Epithelial cell of esophagus (primary cell): ENCODE measurements around the gene CACNB4.

ENCODE experiments used
- DNase-seq: peaks from one replicate; pipeline ENCODE4 v3.0.0; 2010; ENCODE audit warnings: low read depth
- H3K4me3 ChIP-seq: 2 replicates; pipeline ENCODE4 v1.5.1; 2011; ENCODE audit warnings: mild to moderate bottlenecking, low read length, control low read depth
- TF ChIP-seq, protein P1 (sequence below): IDR thresholded peaks from 2 replicates; pipeline ENCODE4 v1.5.1; 2011; ENCODE audit warnings: low read depth, mild to moderate bottlenecking, low read length, control low read depth, inconsistent platforms; ENCODE audit not compliant: insufficient read depth; ENCODE audit errors: missing control alignments

The CACNB4 gene

GRCh38 chr2:151861174-151861573 is 237.7 kb downstream of the CACNB4 start:
- no peak for DNase-seq
- TF ChIP-seq, protein P1, sequence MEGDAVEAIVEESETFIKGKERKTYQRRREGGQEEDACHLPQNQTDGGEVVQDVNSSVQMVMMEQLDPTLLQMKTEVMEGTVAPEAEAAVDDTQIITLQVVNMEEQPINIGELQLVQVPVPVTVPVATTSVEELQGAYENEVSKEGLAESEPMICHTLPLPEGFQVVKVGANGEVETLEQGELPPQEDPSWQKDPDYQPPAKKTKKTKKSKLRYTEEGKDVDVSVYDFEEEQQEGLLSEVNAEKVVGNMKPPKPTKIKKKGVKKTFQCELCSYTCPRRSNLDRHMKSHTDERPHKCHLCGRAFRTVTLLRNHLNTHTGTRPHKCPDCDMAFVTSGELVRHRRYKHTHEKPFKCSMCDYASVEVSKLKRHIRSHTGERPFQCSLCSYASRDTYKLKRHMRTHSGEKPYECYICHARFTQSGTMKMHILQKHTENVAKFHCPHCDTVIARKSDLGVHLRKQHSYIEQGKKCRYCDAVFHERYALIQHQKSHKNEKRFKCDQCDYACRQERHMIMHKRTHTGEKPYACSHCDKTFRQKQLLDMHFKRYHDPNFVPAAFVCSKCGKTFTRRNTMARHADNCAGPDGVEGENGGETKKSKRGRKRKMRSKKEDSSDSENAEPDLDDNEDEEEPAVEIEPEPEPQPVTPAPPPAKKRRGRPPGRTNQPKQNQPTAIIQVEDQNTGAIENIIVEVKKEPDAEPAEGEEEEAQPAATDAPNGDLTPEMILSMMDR = no peak
- no peak overlapping the region for H3K4me3 ChIP-seq

GRCh38 chr2:151860613-151861146 is 238.2 kb downstream of the CACNB4 start:
- TF ChIP-seq, protein P1 = no peak
- DNase-seq = no peak
- no peak overlapping the region for H3K4me3 ChIP-seq

GRCh38 chr2:151860210-151860609 is 238.6 kb downstream of the CACNB4 start:
- H3K4me3 ChIP-seq = no peak overlapping the region
- TF ChIP-seq, protein P1 = no peak
- DNase-seq = peak; percentile 52

GRCh38 chr2:151857650-151858049 is 241.2 kb downstream of the CACNB4 start:
- no peak overlapping the region for H3K4me3 ChIP-seq
- DNase-seq = peak; percentile 85
- TF ChIP-seq, protein P1 = no peak

GRCh38 chr2:151855111-151855510 is 243.7 kb downstream of the CACNB4 start:
- DNase-seq = no peak
- TF ChIP-seq, protein P1 = no peak
- no peak overlapping the region for H3K4me3 ChIP-seq

DNA sequence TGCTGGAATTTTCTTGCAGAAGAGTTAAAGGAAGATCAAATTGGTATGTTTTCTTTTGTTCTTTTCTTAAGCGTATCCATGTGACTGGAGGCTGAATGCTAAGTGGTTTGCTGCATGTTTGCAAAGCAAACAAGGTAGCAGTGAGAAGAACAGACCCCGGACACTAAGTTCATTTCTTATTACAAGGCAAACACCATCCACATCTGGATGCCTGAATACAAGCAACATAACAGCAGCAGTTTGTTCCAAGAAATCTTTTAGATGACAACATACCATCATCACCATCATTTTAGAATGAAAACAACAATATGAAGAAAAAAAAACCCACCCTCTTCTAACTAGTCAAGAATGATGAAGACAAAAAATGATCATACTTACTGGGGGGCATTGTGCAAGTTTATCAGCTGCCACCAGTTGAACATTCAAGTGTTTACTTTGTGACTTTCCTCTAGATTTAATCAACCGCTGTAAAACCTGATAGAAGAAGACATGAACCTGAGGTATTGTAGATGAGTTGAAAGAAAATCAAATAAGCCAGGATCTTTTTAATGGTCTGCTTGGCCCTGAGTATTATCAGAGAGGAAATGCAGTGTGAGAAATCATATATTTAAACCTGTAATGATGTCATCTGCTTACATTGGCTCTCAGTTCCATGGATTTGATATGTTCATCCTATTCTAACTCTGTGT is 245.6 kb downstream of the CACNB4 start:
- TF ChIP-seq, protein P1 = no peak
- H3K4me3 ChIP-seq = no peak overlapping the region
- no peak for DNase-seq
